Liver (tissue), 9 donors: ENCODE data around the gene KRTAP5-11. TPM values are rescaled to one million over a fixed set of nuclear protein-coding genes. Genes with fewer than 3 reads are reported as not detected.
A peak's percentile ranks its signal among the peaks of the same experiment; 100 is the strongest.
"Not testable (repeated sequence)": the region's sequence is repeated elsewhere in the genome, so short reads cannot be mapped to it uniquely, and the experiment has no call there.

ENCODE experiments used
- DNase-seq: peaks from one replicate; pipeline ENCODE4 v3.0.0-alpha.2; 2017; ENCODE audit warnings: low spot score
- H3K27ac ChIP-seq, 2 donors: one replicate each; pipeline ENCODE4 v1.7.0; 2013; ENCODE audit warnings: inconsistent platforms in 2 of 2, low read length in 2 of 2, control low read depth in 1 of 2, low read depth in 1 of 2, mild to moderate bottlenecking in 1 of 2
- H3K27me3 ChIP-seq, 4 donors: one replicate each; pipeline versions ENCODE4 v1.6.1 to v1.7.0; 2013; ENCODE audit warnings: low read length in 3 of 4, inconsistent platforms in 1 of 4, mild to moderate bottlenecking in 1 of 4, moderate library complexity in 1 of 4; ENCODE audit not compliant: control insufficient read depth in 4 of 4, insufficient read depth in 4 of 4
- H3K36me3 ChIP-seq, 4 donors: one replicate each; pipeline versions ENCODE4 v1.6.1 to v1.7.0; 2013; ENCODE audit warnings: low read length in 3 of 4, mild to moderate bottlenecking in 3 of 4, low read depth in 1 of 4, moderate library complexity in 1 of 4; ENCODE audit not compliant: control insufficient read depth in 4 of 4, insufficient read depth in 3 of 4
- H3K4me1 ChIP-seq, 4 donors: one replicate each; pipeline versions ENCODE4 v1.6.1 to v1.7.0; 2013; ENCODE audit warnings: low read length in 3 of 4, mild to moderate bottlenecking in 3 of 4, moderate library complexity in 1 of 4; ENCODE audit not compliant: control insufficient read depth in 4 of 4, insufficient read depth in 4 of 4
- H3K4me3 ChIP-seq, 3 donors: one replicate each; pipeline versions ENCODE4 v1.6.1 to v1.7.0; 2013; ENCODE audit warnings: low read length in 3 of 3, control low read depth in 1 of 3, low read depth in 1 of 3, mild to moderate bottlenecking in 1 of 3
- H3K9ac ChIP-seq, 2 donors: one replicate each; pipeline ENCODE4 v1.7.0; 2013; ENCODE audit warnings: low read length in 2 of 2, mild to moderate bottlenecking in 2 of 2, moderate library complexity in 2 of 2, control low read depth in 1 of 2, low read depth in 1 of 2
- H3K9me3 ChIP-seq, 4 donors: one replicate each; pipeline versions ENCODE4 v1.6.1 to v1.7.0; 2013; ENCODE audit warnings: low read length in 3 of 4; ENCODE audit not compliant: control insufficient read depth in 4 of 4
- CTCF ChIP-seq: fragments of 150-350 bp; IDR thresholded peaks from 2 replicates; pipeline ENCODE4 v1.5.1; 2017; ENCODE audit warnings: improper control_type of control experiment, low read depth, low read length; ENCODE audit not compliant: missing input control
- FOXA1 ChIP-seq: IDR thresholded peaks from 2 replicates; pipeline ENCODE4 v1.6.1; 2016; ENCODE audit warnings: antibody characterized with exemption
- FOXA2 ChIP-seq: IDR thresholded peaks from 2 replicates; pipeline ENCODE4 v1.6.1; 2016; ENCODE audit warnings: antibody characterized with exemption
- HNF4A ChIP-seq, 2 donors: conservative IDR thresholded peaks; 2 replicates each; pipeline ENCODE4 v1.6.1; 2016; ENCODE audit warnings: antibody characterized with exemption in 2 of 2, mild to moderate bottlenecking in 2 of 2
- HNF4G ChIP-seq: IDR thresholded peaks from 2 replicates; pipeline ENCODE4 v1.6.1; 2016; ENCODE audit warnings: antibody characterized with exemption
- JUND ChIP-seq, 2 donors: IDR thresholded peaks; 2 replicates each; pipeline ENCODE4 v1.6.1; 2016; ENCODE audit warnings: antibody characterized with exemption in 2 of 2
- RAD21 ChIP-seq, 2 donors: IDR thresholded peaks; 2 replicates each; pipeline ENCODE4 v1.6.1; 2016; ENCODE audit warnings: antibody characterized with exemption in 2 of 2, mild to moderate bottlenecking in 2 of 2
- RXRA ChIP-seq, 2 donors: IDR thresholded peaks; 2 replicates each; pipeline ENCODE4 v1.6.1; 2017 to 2018; ENCODE audit warnings: antibody characterized with exemption in 2 of 2, mild to moderate bottlenecking in 1 of 2
- SP1 ChIP-seq: IDR thresholded peaks from 2 replicates; pipeline ENCODE4 v1.6.1; 2018; ENCODE audit warnings: antibody characterized with exemption, mild to moderate bottlenecking
- TAF1 ChIP-seq: conservative IDR thresholded peaks from 2 replicates; pipeline ENCODE4 v1.6.1; 2016; ENCODE audit warnings: antibody characterized with exemption, mild to moderate bottlenecking
- YY1 ChIP-seq: IDR thresholded peaks from 2 replicates; pipeline ENCODE4 v1.6.1; 2016; ENCODE audit warnings: antibody characterized with exemption, mild to moderate bottlenecking
- ZBTB33 ChIP-seq: IDR thresholded peaks from 2 replicates; pipeline ENCODE4 v1.6.1; 2016; ENCODE audit warnings: antibody characterized with exemption
- WGBS: extraction: QIAGEN DNeasy Blood & Tissue Kit; methylation state at CpG from one replicate; pipeline ENCODE4 v1.1.7; 2013; 5-methylcytosine and 5-hydroxymethylcytosine counted together
- polyA plus RNA-seq, 2 donors: library from polyadenylated mRNA; stranded (reverse) in 1 of 2; unstranded in 1 of 2; fragments of 200-250 nt in 1 of 2; fragments of >200 nt in 1 of 2; fragmentation: Nextera tagmentation in 1 of 2; extraction: Ambion mirVana in 1 of 2; gene quantifications; one replicate each; pipeline versions ENCODE4 v1.2.1 to v1.2.3, GENCODE V29; 2013 to 2015
- total RNA-seq, 2 donors: library from RNA; depleted of rRNA; stranded (reverse); fragments of >200 nt; gene quantifications; one replicate each; pipeline ENCODE4 v1.2.3, GENCODE V29; 2014
- TF ChIP-seq, protein P1 (sequence below): IDR thresholded peaks from 2 replicates; pipeline ENCODE4 v1.6.1; 2016; ENCODE audit warnings: antibody characterized with exemption
- TF ChIP-seq, protein P2 (sequence below): IDR thresholded peaks from 2 replicates; pipeline ENCODE4 v1.6.1; 2016; ENCODE audit warnings: antibody characterized with exemption, mild to moderate bottlenecking
- donor health status: healthy.
- donor health status: healthy.
- donor health status: healthy.
- donor health status: healthy.
- donor health status: healthy.

KRTAP5-11 gene
- total and polyA plus RNA-seq, 4 donors: not detected

GRCh38 chr11:71581826-71582225 lies 849 bp downstream of the KRTAP5-11 start:
- Histone ChIP-seq H3K9ac (no peak overlapping the region), H3K27ac (no peak overlapping the region), H3K27me3 (peaks cover 0 to 4% (median 0%) of the 10 kb centered on the region in 4 donors), H3K36me3 (no peaks in the 10 kb centered on the region), H3K4me3 (no peak overlapping the region), H3K9me3 (no peaks in the 10 kb centered on the region), H3K4me1 (no peaks in the 10 kb centered on the region)
- DNase-seq: no peak
- 89% methylated on average over 4 of the region's 4 CpGs for WGBS
- TF ChIP-seq RXRA (IDR thresholded peaks at IDR 0.05) (no peak), ZBTB33 (no peak), TAF1 (no peak), RAD21 (IDR thresholded peaks at IDR 0.05) (no peak), HNF4G (no peak), HNF4A (conservative IDR thresholded peaks at IDR 0.05) (no peak), JUND (IDR thresholded peaks at IDR 0.05) (no peak), FOXA2 (no peak), FOXA1 (no peak)
- TF ChIP-seq, protein P1, sequence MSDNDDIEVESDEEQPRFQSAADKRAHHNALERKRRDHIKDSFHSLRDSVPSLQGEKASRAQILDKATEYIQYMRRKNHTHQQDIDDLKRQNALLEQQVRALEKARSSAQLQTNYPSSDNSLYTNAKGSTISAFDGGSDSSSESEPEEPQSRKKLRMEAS: no peak
- TF ChIP-seq, protein P2, sequence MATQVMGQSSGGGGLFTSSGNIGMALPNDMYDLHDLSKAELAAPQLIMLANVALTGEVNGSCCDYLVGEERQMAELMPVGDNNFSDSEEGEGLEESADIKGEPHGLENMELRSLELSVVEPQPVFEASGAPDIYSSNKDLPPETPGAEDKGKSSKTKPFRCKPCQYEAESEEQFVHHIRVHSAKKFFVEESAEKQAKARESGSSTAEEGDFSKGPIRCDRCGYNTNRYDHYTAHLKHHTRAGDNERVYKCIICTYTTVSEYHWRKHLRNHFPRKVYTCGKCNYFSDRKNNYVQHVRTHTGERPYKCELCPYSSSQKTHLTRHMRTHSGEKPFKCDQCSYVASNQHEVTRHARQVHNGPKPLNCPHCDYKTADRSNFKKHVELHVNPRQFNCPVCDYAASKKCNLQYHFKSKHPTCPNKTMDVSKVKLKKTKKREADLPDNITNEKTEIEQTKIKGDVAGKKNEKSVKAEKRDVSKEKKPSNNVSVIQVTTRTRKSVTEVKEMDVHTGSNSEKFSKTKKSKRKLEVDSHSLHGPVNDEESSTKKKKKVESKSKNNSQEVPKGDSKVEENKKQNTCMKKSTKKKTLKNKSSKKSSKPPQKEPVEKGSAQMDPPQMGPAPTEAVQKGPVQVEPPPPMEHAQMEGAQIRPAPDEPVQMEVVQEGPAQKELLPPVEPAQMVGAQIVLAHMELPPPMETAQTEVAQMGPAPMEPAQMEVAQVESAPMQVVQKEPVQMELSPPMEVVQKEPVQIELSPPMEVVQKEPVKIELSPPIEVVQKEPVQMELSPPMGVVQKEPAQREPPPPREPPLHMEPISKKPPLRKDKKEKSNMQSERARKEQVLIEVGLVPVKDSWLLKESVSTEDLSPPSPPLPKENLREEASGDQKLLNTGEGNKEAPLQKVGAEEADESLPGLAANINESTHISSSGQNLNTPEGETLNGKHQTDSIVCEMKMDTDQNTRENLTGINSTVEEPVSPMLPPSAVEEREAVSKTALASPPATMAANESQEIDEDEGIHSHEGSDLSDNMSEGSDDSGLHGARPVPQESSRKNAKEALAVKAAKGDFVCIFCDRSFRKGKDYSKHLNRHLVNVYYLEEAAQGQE: no peak

DNA sequence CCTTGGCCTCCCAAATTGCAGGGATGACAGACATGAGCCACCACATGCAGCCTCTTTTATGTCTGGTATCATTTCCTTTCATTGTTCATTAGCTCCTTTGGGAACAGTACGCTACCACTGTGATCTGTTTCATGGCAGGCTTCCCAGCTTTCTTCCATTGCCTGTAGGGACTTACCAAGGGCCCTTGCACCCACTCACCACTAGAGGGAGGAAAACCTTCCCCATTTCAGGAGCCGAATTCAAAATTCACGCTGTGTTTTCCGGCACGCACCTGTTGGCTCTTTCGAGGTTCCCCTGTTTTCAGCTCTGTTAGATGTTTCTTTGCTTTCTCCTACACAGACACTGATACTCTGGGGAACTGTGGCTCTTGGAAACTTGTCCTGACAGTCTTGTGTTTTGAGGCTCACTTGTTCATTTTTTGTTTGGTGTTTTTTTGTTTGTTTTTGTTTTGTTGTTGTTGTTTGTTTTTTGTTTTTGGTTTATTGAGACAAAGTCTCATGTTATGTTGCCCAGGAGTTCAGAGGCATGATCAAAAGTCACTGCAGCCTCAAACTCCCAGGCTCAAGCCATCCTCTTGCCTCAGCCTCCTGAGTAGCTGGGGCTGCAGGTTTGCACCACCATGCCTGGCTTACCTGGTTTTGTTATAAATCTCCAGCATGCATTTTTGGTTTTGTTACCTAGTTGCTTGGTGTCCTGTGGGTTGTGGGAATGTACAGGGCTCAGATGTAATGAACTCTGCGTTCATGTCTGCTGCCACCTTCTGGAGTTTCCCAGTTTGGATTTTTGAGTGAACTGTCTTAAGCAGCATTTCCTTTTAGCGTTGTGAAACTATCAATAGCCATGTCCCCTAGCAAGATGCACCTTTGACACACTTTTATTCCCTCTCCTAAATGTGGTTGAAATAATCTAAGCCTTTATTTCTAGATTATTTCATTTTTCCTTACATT lies 2.3 kb downstream of the KRTAP5-11 start:
- no peak overlapping the region for H3K4me3 ChIP-seq
- H3K4me1 ChIP-seq: no peaks in the 10 kb centered on the region
- TF ChIP-seq RAD21 (IDR thresholded peaks at IDR 0.05) (peak; percentile 57 to 77), YY1 (no peak), CTCF (peak; percentile 88), SP1 (no peak)
- no peaks in the 10 kb centered on the region for H3K36me3 ChIP-seq
- DNase-seq: peak; percentile 44
- H3K9ac ChIP-seq: no peak overlapping the region
- H3K27me3 ChIP-seq: peaks cover 0 to 4% (median 0%) of the 10 kb centered on the region in 4 donors
- H3K9me3 ChIP-seq: no peaks in the 10 kb centered on the region
- WGBS: 3% methylated on average over 8 of the region's 8 CpGs
- H3K27ac ChIP-seq: no peak overlapping the region

GRCh38 chr11:71579513-71579912 lies 3.2 kb downstream of the KRTAP5-11 start:
- DNase-seq, H3K27ac ChIP-seq, H3K4me3 ChIP-seq, H3K9me3 ChIP-seq, H3K27me3 ChIP-seq, H3K36me3 ChIP-seq, H3K9ac ChIP-seq, H3K4me1 ChIP-seq: not testable (repeated sequence)
- 67% methylated on average over 7 of the region's 7 CpGs for WGBS
